ENCODE measurements around the gene CD276. TPM values are rescaled to one million over a fixed set of nuclear protein-coding genes. Genes with fewer than 3 reads are reported as not detected.
"Not testable (repeated sequence)": the region's sequence is repeated elsewhere in the genome, so short reads cannot be mapped to it uniquely, and the experiment has no call there.

Gene CD276
- total and polyA plus RNA-seq, 5 donors: 35.4 to 72.8 (median 40.8) TPM

DNA sequence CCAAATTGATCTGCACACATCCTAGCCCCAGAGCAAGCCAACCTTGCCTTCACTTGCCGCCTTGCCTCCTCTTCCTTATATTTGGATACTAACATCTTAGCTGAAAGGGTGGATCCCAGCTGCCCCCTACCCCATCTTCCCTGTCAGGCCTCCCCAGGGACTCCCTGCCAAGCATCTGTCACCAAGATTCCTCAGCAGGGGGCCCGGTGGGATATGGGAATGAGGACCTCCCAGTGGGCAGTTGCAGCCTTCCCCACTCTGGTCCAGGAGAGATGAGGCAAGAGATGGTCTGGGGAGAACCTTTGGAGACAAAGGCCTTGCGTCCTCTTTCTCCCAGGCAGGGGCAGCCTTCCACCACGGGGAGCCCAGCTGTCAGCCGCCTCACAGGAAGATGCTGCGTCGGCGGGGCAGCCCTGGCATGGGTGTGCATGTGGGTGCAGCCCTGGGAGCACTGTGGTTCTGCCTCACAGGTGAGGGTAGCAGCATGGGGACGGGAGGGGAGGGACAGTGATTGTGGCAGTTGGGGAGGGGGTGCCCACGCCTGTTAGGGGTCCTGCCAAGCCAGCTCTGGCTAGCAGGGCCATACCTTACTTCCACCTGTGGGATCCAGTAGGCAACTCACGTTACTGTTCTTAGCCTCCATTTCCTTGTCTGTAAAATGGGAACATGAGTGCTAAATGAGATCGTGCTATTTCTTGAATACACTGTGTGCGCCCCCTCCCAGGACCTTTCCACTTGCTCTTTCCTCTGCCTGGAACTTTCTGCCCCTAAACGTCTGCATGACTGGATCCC lies 15.3 kb downstream of the CD276 start:
- Histone ChIP-seq H3K27me3 (ENCODE audit: control insufficient read depth, insufficient read depth) (no peaks in the 10 kb centered on the region), H3K9me3 (ENCODE audit: control insufficient read depth, low read length) (no peaks in the 10 kb centered on the region), H3K4me3 (ENCODE audit: low read length) (no peak overlapping the region), H3K4me1 (ENCODE audit: control insufficient read depth, insufficient read depth, low read length) (peaks cover 11% of the 10 kb centered on the region), H3K27ac (ENCODE audit: low read length) (no peak overlapping the region)
- DNase-seq (peak in 1 of 3 donors; percentile 34), ATAC-seq (no peak)
- intact Hi-C loops (cut with DNase I): loop anchor here in 3 of 4 donors (2.0 to 10.0 kb wide), 7 partner anchors 23 to 415 kb away; partner anchors contain the start of gene NPTN (in 1 of the 3)
- 79% methylated on average over 14 of the region's 14 CpGs for WGBS

DNA sequence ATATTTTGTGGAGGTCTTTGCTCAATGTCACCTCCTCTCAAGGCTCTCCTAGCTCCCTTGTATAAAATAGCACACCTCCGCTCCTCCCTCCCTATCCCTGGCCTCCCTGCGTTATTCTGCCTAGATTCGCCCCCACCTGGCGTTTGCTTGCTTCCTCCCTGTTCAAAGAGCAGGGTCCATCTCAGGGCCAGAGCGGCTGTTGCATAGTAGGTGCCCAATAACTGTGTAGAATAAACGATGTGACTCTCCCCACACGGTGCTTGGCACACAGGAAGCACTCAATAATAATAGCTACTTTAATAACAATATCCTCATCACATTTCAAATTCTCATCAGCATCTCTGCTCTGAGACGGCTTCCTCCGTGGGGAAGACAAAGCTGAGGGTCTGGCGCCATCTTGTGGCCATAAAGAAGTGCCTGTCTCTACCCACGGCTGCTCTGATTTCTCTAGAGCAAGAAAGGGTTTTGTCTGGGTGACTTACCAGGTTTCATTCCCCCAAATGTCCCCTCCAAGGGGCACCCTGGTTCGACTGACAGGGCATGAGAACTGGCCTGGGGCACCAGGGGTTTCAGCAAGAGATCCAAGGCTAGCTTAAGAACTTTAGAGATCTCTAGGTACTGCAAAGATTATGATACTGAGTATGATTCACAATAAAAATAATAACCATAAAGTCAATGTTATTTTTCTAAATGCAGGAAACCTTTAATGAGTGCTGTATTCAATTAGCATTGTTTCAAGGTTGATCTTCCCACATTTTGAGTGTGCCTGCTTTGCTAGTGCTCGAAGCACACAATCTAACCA lies 16.1 kb downstream of the CD276 start:
- intact Hi-C loops (cut with DNase I): loop anchor here in 2 of 4 donors (5.0 to 10.0 kb wide), 3 partner anchors 63 to 395 kb away; no protein-coding TSS in a partner anchor
- peaks cover 6% of the 10 kb centered on the region for H3K4me1 ChIP-seq (ENCODE audit: control insufficient read depth, insufficient read depth, low read length)
- peak; percentile 30 to 36 for ATAC-seq
- WGBS: 33% methylated on average over 13 of the region's 13 CpGs
- DNase-seq: peak; percentile 75 to 89 (median 87)
- H3K4me3 ChIP-seq (ENCODE audit: low read length): no peak overlapping the region
- no peaks in the 10 kb centered on the region for H3K9me3 ChIP-seq (ENCODE audit: control insufficient read depth, low read length)
- no peak overlapping the region for H3K27ac ChIP-seq (ENCODE audit: low read length)
- H3K27me3 ChIP-seq (ENCODE audit: control insufficient read depth, insufficient read depth): no peaks in the 10 kb centered on the region

DNA sequence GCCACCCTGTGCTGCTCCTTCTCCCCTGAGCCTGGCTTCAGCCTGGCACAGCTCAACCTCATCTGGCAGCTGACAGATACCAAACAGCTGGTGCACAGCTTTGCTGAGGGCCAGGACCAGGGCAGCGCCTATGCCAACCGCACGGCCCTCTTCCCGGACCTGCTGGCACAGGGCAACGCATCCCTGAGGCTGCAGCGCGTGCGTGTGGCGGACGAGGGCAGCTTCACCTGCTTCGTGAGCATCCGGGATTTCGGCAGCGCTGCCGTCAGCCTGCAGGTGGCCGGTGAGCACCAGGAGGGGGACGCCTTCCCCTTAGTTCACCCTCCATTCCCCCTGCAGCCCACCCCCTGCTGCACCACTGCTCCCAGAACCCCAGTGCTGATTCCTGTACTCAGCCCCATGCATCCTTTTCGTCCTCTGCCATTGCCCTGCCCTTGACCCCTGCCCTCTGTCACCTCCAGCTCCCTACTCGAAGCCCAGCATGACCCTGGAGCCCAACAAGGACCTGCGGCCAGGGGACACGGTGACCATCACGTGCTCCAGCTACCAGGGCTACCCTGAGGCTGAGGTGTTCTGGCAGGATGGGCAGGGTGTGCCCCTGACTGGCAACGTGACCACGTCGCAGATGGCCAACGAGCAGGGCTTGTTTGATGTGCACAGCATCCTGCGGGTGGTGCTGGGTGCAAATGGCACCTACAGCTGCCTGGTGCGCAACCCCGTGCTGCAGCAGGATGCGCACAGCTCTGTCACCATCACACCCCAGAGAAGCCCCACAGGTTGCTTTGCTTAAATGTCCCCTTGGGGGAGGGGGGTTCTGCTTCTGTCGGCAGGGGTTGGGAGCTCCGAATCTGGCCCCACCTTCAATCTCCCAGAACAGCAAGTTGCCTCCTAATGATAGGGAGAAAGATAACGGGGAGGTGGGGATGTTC lies 18.4 kb downstream of the CD276 start:
- H3K9me3 ChIP-seq (ENCODE audit: control insufficient read depth, low read length); H3K27ac ChIP-seq (ENCODE audit: low read length); ATAC-seq; H3K4me3 ChIP-seq (ENCODE audit: low read length); H3K4me1 ChIP-seq (ENCODE audit: control insufficient read depth, insufficient read depth, low read length); H3K27me3 ChIP-seq (ENCODE audit: control insufficient read depth, insufficient read depth): not testable (repeated sequence)
- intact Hi-C loops (cut with DNase I): loop anchor here in 2 of 4 donors (5.0 to 10.0 kb wide), 3 partner anchors 65 to 398 kb away; no protein-coding TSS in a partner anchor
- 82% methylated on average over 33 of the region's 33 CpGs for WGBS
- peak in 1 of 3 donors; percentile 37 for DNase-seq

DNA sequence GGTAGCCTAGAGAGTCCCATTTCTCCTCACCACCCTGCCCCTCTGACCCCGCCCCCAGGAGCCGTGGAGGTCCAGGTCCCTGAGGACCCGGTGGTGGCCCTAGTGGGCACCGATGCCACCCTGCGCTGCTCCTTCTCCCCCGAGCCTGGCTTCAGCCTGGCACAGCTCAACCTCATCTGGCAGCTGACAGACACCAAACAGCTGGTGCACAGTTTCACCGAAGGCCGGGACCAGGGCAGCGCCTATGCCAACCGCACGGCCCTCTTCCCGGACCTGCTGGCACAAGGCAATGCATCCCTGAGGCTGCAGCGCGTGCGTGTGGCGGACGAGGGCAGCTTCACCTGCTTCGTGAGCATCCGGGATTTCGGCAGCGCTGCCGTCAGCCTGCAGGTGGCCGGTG lies 19.4 kb downstream of the CD276 start:
- ATAC-seq; H3K9me3 ChIP-seq (ENCODE audit: control insufficient read depth, low read length); H3K4me1 ChIP-seq (ENCODE audit: control insufficient read depth, insufficient read depth, low read length); H3K27ac ChIP-seq (ENCODE audit: low read length); H3K27me3 ChIP-seq (ENCODE audit: control insufficient read depth, insufficient read depth); H3K4me3 ChIP-seq (ENCODE audit: low read length): not testable (repeated sequence)
- intact Hi-C loops (cut with DNase I): loop anchor here in 2 of 4 donors (5.0 to 10.0 kb wide), 3 partner anchors 66 to 399 kb away; no protein-coding TSS in a partner anchor
- 92% methylated on average over 23 of the region's 23 CpGs for WGBS
- peak in 1 of 3 donors; percentile 46 for DNase-seq

DNA sequence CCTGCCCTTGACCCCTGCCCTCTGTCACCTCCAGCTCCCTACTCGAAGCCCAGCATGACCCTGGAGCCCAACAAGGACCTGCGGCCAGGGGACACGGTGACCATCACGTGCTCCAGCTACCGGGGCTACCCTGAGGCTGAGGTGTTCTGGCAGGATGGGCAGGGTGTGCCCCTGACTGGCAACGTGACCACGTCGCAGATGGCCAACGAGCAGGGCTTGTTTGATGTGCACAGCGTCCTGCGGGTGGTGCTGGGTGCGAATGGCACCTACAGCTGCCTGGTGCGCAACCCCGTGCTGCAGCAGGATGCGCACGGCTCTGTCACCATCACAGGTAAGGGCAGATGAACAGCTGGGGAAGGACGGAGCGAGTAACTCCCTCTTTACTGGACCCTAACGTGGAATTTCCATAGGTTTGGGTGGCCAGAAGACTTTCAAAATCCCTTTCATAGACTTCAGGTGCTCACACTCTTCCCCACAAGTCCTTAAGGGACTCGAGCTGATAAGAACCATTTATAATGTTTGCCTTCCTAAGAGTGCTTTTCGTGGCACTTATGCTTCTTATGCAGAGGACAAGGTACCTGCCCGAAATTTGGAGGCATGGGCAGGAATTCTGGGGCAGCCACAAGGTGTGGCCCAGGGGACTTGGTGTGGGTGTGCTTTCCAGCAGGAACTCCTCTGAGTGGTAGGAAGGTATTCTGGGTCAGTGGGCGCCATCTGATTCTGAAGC lies 20.1 kb downstream of the CD276 start:
- H3K4me1 ChIP-seq (ENCODE audit: control insufficient read depth, insufficient read depth, low read length); H3K27me3 ChIP-seq (ENCODE audit: control insufficient read depth, insufficient read depth); H3K4me3 ChIP-seq (ENCODE audit: low read length); H3K27ac ChIP-seq (ENCODE audit: low read length); ATAC-seq; H3K9me3 ChIP-seq (ENCODE audit: control insufficient read depth, low read length): not testable (repeated sequence)
- peak in 1 of 3 donors; percentile 48 for DNase-seq
- WGBS: 88% methylated on average over 23 of the region's 23 CpGs
- intact Hi-C loops (cut with DNase I): loop anchor here in 2 of 4 donors (5.0 to 10.0 kb wide), 3 partner anchors 67 to 400 kb away; no protein-coding TSS in a partner anchor

DNA sequence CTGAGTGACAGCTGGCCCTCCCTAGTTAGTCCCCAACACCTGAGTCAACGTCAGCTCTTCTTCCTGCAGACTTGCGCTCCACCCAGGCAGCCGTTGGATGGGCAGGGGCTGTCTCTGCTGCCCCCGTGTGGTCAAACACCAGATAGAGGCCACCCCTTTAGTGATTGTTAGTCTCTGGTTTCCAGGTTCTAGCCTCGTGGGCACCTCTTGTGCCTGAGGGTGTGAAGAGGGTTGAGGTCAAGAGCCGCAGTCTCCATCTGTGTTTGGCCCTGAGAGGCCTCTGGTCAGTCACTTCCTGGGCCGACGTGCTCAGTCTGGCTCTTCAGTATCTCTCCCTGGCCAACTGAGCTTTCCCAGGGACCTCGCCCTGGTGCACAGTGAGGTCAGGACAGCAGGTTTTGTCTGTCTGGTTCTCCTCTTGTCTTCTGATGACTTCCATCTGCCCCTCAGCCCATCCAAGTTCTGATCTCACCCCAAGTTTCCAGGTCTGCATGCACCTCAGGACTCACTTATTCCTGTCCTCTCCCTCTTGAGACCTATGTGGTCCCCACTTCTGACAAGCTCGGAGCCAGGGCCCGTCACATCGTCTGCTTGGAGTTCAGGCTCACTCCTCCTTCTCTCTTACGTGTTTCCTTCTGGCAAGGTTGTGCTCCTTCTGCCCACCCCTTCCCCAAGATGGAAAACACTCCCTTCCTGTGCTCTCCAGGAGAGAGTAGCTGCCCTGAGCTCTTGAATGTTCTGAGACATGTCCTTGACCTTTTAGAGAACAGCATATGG lies 20.9 kb downstream of the CD276 start:
- ATAC-seq: peak; percentile 52 to 57
- Histone ChIP-seq H3K4me3 (ENCODE audit: low read length) (no peak overlapping the region), H3K27me3 (ENCODE audit: control insufficient read depth, insufficient read depth) (no peaks in the 10 kb centered on the region), H3K9me3 (ENCODE audit: control insufficient read depth, low read length) (no peaks in the 10 kb centered on the region), H3K4me1 (ENCODE audit: control insufficient read depth, insufficient read depth, low read length) (no peaks in the 10 kb centered on the region), H3K27ac (ENCODE audit: low read length) (no peak overlapping the region)
- peak; percentile 63 to 87 (median 79) for DNase-seq
- WGBS: 38% methylated on average over 13 of the region's 13 CpGs
- intact Hi-C loops (cut with DNase I): loop anchor here in 2 of 4 donors (5.0 to 10.0 kb wide), 5 partner anchors 33 to 400 kb away; no protein-coding TSS in a partner anchor

DNA sequence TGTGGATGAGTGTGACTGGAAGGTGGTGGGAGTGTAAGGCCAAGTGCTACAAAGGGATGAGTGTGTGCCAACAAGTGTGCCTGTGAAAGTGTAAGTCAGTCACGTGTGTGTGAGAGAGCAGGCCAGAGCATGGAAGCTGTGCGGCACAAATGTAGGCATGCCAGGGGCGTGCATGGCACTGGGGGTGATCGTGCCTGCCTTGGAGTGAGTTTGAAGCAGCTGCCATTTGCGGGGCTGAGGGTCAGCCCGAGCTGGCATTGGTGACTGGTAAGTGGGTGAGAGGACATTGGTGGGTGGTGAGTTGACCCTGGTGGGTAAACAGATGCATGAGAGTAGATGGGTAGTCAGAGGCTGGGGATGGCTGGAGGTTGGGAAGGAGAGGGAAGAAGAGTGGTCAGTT lies 24.5 kb downstream of the CD276 start:
- no peaks in the 10 kb centered on the region for H3K9me3 ChIP-seq (ENCODE audit: control insufficient read depth, low read length)
- DNase-seq: peak in 1 of 3 donors; percentile 17
- H3K4me1 ChIP-seq (ENCODE audit: control insufficient read depth, insufficient read depth, low read length): no peaks in the 10 kb centered on the region
- 95% methylated on average over 6 of the region's 6 CpGs for WGBS
- H3K27ac ChIP-seq (ENCODE audit: low read length): no peak overlapping the region
- no peak overlapping the region for H3K4me3 ChIP-seq (ENCODE audit: low read length)
- no peaks in the 10 kb centered on the region for H3K27me3 ChIP-seq (ENCODE audit: control insufficient read depth, insufficient read depth)
- ATAC-seq: no peak
- intact Hi-C loops (cut with DNase I): loop anchor here in 2 of 4 donors (5.0 to 10.0 kb wide), 4 partner anchors 36 to 404 kb away; no protein-coding TSS in a partner anchor

DNA sequence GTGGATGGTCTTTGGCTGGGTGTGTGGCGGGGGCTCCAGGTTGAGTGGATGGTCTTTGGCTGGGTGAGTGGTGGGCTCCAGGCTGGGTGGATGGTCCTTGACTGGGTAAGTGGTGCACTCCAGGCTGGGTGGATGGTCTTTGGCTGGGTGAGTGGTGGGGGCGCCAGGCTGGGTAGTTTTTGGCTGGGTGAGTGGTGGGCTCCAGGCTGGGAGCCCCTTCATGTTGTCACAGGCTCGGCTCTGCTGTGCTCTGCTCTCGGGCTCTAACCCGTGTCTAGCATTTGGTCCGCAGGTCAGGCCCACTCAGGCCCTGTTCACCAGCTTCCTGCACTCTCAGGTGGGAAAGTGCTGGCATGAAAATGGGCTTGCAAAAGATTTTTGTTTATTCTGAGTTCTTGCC lies 25.1 kb downstream of the CD276 start:
- Histone ChIP-seq H3K27ac (ENCODE audit: low read length) (no peak overlapping the region), H3K4me1 (ENCODE audit: control insufficient read depth, insufficient read depth, low read length) (no peaks in the 10 kb centered on the region), H3K4me3 (ENCODE audit: low read length) (no peak overlapping the region), H3K27me3 (ENCODE audit: control insufficient read depth, insufficient read depth) (no peaks in the 10 kb centered on the region), H3K9me3 (ENCODE audit: control insufficient read depth, low read length) (no peaks in the 10 kb centered on the region)
- DNase-seq (peak in 1 of 3 donors; percentile 2), ATAC-seq (no peak)
- WGBS: 93% methylated on average over 6 of the region's 6 CpGs
- intact Hi-C loops (cut with DNase I): loop anchor here in 2 of 4 donors (5.0 to 10.0 kb wide), 4 partner anchors 37 to 404 kb away; no protein-coding TSS in a partner anchor

DNA sequence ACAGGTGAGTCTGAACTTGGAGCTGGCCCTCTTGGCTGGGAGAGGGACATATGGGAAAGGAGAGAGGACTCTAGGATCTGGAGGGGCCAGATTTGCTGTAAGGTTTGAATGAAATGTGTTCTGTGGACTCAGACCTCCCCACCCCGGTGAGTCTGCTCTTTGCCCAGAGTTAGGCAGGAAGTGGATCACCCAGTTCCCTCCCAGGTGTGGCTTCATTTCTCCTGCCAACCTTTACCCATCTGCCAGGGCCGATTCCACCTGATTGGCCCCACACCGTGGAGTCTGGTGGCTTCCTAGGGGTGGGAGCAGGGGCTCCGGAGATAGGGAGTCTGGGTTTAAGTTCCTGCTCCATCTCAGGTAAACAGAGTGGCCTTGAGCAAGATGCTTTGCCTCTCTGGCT lies 25.5 kb downstream of the CD276 start:
- Histone ChIP-seq H3K9me3 (ENCODE audit: control insufficient read depth, low read length) (no peaks in the 10 kb centered on the region), H3K4me3 (ENCODE audit: low read length) (no peak overlapping the region), H3K27ac (ENCODE audit: low read length) (no peak overlapping the region), H3K27me3 (ENCODE audit: control insufficient read depth, insufficient read depth) (no peaks in the 10 kb centered on the region), H3K4me1 (ENCODE audit: control insufficient read depth, insufficient read depth, low read length) (no peaks in the 10 kb centered on the region)
- intact Hi-C loops (cut with DNase I): loop anchor here in 2 of 4 donors (5.0 to 10.0 kb wide), 5 partner anchors 37 to 405 kb away; no protein-coding TSS in a partner anchor
- DNase-seq (peak in 1 of 3 donors; percentile 8), ATAC-seq (no peak)
- 88% methylated on average over 4 of the region's 4 CpGs for WGBS

All from right cardiac atrium (tissue), 5 donors.